HS-27A (cell line): ENCODE measurements around the gene MYT1.

Experiments
- DNase-seq: peaks from one replicate; pipeline ENCODE4 v3.0.0-alpha.2; 2012; ENCODE audit warnings: low read depth, missing footprints

Gene MYT1

DNA sequence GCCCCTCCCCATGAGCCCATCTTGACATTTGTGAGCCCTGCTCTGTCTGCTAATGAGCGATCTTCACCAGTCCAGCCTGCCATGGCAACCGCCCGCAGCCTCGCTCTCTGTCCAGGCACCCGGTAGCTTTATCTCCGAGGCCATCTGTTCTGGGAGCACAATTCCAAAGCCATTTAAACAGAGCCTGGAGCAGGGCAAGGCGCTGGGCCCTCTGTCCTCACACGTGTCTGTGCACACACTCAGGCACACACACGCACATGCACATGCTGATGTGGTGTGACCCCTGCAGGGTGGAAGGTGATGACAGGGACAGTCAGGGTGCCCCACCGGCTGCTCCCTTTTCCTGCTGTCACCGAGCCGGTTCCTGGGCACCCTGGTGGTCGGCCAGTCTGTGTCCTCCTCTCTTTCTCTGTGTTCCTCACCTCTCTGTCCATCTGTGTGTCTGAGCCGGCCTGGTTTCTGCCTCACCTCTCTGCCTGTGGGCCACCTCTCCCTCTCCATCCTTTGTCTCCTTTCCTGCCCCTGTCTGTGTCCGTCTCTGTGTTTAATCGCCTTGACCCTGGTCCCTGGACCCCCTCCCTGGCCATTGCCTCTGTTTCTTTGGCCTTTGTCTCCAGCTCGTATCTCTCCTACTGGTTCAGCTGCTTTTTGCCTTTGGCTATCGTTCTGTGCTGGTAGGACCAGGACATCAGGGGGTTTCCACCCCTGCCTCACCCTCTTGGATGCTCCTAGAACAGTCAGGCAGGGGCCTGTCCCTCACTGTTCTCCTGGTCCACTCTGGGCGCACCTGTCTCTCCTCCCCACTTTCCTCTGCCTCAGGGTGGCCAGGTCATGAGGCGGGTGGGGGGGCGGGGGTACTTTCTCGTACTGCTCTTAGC, 8.8 kb upstream of the MYT1 start:
- no peak for DNase-seq

DNA sequence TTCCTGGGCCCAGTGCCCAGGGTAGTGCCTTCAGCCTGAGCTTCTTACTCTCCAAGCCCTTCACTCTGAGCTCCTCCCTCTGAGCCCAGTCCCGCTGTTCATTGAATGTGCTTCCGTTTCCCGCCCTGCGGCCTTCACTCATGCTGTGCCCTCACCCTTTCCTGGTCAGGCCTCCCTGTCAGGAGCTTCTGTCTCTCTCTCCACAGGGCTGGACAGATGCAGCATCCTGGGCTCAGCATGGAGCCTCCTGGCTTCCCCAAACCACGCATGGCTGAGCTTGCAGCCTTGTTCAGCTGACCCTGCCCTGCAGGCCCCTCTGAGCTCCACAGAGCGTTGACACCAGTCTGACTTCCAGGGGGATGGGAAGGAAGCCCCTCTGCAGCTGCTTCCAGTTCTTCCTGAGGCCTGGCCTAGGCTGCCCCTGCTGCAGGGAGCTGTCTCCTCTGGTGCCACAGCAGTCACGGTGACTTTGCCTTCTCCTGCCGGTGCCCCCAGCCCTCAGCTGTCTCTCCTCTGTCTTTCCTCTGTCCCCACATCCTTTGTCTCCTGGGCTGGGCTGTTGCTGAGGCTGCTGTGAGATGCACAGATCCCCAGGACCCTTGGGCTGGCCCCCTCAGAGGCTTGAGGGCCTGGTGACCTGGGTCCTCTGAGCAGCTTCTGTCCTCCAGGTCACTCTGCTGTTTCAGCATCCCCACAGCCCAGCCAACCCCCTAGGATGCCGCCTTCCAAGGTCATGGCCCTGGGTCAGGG, 7.9 kb upstream of the MYT1 start:
- DNase-seq: no peak

DNA sequence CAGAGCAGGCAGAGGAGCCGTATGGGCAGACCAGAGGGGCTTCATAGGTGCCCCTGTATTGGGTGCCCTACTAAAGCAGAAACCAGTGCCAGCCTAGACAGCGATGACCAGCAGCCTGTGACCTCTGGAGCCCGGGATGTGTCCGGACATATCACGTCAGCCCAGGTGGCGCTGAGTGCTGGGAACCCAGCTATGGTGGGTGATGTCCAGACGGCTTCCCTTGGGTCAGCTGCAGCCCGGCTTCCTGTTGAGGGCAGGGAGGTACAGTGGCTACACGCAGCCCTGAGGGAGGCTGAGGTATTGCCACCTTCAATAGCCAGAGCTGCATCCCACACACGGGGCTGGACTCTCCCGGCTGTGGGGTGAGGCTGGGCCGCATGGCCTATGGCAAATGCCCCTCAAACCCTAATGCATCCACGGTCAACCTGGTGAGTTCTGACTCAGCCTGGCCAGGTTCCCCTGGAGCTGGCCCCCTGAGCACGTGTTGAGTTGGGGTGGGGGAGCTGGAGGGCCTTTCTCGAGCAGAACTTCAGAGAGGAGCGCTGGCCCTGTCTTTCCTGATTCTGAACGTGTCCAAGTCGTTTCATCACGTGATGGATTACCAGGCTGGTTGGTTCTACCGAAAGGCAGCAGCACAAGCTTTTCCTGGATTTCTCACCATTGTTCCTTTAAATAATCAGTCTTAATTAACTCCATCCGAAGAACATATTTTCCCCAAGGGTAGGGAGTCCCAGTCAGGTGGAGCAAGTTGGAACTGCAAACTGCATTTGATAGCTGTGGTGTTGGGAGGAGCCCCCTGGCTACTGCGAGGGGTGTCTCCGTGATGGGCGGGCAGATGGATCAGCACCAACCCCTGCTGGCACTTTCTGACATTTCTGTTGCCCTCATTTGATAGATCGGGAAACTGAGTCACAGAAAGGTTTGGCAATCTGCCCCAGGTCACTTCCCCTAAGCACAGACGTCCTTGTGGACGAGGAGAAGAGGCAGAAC, 7.1 kb upstream of the MYT1 start:
- no peak for DNase-seq

DNA sequence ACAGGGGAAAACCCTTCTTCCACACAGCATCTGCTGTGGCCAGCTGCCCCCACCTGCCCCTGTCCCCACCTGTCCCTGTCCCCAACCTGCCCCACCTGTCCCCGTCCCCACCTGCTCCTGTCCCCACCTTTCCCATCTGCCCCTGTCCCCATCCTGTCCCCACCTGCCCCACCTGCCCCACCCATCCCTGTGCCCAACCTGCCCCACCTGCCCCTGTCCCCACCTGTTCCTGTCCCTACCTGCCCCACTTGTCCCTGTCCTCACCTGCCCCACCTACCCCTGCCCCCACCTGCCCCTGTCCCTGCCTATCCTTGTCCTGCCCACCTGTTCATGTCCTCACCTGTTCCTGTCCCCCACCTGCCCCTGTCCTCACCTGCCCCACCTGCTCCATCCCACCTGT, 6.4 kb upstream of the MYT1 start:
- no peak for DNase-seq

DNA sequence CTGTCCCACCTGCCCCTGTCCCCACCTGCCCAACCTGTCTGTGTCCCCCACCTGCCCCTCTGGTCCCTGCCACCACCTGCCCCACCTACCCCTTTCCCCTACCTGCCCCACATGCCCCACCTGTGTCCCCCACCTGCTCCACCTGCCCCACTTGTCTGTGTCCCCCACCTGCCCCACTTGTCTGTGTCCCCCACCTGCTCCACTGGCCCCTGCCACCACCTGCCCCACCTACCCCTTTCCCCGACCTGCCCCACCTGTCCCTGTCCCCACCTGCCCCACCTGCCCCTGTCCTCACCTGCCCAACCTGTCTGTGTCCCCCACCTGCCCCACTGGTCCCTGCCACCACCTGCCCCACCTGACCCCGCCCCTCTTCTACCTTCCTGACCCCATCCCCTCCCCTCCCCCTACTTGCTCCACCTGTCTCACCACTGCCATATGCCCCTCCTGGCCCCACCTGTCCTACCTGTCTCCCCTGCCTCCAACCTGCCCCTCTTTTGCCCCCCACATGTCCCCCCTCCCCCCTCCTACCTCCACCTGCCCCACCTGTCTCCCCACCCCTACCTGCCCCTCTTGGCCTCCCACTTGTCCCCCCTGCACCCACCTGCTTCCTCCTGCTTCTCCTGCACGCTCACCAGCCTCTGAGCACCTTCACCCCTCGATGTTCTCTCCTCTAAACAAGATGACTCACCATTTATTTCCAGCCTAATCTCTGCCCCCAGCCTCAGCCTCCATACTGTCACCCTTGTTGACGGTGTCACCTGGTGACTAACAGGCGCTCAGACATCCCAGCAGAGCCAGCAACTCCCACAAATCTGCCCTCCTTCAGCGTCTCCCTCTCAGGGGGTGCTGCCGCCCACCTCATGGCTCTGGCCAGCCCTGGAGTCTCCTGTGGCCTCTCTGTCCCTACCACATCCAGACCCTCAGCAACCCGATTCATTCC, 5.6 kb upstream of the MYT1 start:
- DNase-seq: no peak

DNA sequence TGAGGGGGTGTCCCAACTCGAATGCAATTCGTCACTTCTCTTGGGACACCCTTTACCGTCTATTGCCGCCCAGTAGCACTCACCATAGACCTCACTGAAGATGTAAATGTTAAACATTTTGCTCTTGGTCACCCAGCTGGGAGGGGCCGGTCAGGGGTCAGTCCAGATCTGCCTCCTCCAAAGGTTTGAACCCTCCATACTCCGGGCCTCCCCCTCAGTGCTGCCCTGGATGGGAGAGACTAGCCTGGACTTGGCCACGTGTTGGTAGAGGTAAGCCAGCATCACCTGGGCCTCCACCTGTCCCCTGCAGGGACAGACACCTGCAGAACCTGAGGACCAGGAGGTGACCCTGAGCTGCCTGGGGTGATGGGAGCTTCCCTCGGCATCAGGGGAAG, 5.0 kb upstream of the MYT1 start:
- no peak for DNase-seq

DNA sequence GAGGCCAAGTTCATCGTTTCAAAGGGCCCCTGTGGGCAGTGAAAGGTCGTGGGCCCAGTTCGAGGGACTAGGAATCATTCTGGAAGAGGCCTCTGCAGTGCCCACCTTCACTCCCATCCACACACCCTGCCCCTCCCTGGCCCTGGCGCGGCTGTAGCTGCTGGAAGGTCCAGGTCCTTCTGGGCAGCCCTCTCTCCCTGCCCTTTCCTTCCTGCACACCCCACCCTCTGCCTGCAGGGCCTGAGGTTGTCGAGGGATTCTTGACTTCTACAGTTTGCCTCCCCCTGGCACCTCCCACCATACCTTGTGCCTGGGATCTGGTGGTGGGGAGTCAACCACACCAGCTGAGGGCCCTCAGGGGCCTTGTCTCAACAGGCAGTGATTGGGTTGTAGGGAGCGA, 4.5 kb upstream of the MYT1 start:
- DNase-seq: no peak

DNA sequence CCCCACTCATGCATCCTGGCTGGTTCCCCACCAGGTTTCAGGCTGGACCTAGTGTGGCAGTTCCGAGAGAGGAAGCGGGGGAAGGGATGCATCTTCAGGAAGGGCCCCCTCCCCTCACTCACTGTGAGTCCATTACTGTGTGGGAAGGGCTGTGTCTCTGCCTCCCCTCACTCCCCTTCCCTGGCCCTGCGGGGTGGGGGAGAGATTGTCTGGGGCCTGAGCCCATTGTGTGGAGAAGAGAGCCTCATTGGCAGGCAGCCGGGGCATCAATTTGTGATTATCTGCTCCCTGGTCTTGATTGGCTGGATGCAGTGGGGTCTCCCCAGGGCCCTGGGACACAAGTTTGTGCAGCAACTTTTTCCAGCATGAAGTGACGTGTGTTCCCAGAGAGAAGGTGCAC, 4.1 kb upstream of the MYT1 start:
- no peak for DNase-seq

DNA sequence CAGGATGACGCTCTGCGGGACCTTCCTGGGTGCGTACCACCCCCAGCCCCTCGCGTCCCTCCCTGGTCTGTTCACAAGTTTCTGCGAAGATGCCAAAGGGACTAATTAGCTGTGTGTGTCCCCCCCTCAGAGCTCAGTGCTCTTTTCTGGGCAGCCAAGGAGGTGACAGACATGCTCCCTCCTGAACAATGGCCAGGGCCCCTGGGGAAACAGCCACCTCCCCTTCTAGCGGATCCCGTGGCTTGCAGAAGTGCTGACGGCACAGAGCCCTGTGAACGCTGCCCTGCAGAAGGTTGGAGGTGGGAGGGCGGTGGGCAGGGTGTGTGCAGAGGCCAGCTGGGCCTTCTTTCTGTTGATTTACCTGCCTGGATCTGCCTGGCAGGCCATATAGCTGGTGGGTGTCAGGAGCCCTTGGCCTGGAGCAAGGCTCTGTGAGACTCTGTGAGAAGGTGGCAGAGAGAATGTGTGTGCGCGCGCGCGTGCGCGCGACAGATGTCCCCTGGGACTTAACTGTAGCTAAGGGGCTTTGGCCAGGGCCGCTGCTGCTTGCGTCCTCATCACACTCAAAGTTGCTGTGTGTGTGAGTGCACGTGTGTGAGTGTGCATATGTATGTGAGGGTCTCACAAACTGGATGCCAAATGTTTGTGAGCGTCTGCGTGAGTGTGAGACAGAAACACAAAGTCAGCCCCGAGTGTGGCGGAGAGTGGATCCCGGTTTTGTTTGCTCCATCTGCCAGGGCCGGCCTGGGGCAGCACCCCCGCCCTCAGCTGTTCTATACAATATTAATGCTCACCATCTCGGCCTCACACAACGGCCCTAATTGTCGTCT, 3.5 kb upstream of the MYT1 start:
- no peak for DNase-seq

DNA sequence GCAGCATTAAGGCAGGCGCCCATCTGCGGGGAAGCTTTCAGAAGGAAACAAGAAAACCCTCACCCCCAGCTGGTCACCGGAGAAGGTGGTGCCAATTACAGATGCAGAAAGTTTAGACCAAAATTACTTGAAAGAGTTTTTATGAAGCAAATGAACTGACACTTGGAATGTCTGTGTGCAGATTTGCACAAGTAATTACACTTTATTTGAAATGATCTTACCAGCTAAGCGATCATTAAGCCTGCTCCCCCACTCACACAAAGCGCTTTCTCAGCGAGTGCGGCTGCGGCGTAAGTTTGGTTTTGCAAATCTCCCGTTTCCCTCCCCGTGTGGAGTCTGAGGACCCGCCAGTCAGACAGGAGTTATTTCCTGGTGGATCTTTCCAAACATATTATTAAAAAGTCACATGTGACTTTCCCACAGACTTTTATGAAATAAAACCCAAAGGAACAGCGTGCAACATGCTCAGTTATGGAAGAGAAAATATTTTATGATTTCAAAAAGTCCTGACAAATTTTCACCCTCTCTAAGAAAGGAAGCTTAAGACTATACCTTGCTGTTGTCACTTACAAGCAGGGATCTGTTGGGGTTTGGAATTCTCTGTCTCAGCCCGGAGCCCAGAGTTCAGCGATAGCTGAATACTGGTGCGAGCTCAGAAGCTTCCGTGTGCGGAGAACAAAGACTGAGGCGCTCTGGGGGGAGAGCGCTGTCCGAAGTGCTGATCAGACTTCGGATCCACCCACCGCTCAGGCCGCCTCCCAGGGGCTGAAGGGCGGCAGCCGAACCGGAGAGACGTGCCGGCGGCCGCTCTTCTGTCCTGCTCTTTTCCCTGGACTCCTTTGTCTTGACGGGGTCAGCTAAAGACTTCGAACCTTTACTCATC, 2.7 kb upstream of the MYT1 start:
- DNase-seq: no peak

DNA sequence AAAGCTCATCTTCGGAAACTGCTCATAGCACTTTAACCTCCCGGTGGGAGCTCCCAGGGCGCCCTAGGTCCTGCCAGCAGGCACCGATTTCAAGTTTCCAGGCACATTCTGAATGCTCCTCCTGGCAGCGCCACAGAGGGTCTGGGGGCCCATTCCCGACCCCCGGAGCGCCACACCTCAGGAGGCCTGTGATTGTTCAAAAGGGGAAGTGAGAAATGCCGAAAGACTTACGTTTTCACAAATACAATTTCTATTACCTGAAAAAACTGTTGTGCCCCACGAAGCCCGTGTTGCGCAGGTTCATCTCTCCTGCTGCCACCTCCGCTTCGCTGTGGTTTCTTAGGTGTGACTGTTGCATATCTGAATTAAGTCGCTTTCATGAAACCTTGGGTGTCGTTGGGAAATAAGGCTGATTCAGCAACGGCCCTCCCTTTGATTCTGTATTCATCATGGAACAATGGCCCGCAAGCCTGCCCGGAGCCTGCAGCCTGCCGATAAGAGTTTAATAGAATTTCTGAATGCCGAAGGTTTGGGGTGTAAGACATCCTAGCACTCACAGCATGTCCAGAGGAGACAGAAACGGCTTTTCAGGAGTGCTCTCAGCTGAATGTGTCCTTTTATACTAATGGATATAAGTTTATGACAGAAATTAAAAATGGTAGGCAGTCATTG, 1.9 kb upstream of the MYT1 start:
- no peak for DNase-seq

DNA sequence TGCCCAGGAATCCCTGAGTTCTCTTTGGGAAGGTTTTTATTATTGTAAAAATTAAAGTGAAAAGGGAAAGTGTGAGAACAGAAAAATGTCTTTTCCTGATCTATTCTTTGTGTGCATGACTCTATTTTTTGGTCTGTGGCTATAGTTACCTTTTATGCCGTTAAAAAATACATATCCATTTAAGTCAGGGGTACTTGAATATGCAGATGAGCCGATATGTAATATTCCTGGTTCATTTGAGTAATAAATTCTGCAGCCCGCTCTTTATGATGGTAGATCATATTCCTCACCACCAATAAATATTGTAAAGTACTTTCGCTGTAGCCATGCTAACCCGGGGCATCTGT, 503 bp upstream of the MYT1 start:
- no peak for DNase-seq

DNA sequence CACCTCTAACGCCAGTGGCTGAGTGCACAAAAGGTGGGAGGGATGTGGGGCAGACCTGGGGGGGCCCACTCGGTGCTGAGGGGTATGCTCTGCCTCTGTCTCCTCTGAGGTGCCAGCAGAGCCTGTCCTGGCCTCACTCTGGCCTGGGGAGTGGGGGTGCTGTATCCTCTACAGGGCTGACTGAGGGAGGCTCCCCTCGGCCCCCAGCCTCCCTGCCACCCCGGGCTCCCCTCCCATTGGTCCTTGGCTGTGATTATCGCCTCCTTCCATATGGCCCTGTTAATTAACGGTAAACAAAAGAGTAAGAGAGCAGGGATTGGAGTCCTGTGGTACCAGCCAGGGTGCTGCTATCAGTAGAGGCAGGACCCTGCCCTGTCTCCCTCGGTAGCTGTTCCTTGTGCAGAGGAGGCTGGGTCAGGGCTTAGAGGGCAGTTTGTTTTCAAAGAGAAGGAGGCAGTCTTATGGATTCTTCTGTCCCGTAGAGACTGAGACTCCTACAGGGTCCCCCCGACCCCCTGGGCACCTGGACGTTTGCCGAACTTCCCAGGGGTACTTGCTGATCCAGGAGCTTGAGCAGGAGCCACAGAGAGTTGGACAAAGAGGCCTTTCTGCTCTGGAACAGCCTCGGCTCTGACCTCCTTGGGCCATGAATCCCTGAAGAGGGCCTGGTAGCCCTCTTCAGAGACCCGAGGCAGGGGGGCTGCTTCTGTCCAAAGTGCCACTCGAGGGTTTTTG, 1.8 kb downstream of the MYT1 start:
- DNase-seq: no peak

DNA sequence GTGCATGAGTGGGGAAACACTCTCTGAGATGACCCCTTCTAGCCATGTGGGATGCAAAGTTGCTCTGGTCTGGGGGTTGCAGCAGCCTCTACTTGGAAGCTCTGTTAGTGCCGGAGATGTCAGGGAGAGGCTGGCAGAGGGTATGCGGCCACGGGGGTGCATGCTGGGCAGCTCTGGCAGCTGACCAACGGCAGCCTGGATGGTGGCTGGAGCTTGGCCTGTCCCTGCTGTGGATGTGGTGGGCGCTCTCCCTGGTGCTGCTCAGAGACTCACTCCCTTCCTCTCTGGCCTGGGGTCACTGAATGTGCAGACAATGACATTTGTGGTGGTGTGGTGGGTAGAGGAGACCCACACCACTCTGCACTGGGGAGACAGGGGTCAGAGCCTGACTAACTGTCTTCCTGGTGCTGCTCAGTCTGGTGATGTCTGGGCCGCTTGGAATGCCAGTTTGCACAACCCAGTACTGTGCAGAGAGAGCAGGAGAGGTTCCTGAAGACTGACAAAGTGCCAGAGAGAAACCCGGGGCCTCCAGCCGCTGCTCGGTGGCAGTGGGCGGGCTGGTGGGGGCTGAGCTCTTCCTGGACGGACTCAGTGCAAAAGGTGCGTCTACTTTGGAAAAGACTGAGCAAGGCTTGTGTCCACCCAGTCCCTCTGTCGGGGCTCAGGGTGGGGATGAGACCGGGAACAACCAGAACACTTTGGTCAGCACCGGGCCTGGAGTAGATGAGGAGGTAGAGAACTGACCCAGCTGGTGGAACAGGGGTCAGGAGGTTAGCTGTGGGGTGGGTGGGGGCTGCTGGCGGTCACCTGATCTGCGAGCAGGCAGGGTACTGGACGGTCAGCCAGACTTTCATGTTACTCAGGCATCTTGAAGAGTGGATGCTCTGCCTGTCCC, 2.7 kb downstream of the MYT1 start:
- no peak for DNase-seq

DNA sequence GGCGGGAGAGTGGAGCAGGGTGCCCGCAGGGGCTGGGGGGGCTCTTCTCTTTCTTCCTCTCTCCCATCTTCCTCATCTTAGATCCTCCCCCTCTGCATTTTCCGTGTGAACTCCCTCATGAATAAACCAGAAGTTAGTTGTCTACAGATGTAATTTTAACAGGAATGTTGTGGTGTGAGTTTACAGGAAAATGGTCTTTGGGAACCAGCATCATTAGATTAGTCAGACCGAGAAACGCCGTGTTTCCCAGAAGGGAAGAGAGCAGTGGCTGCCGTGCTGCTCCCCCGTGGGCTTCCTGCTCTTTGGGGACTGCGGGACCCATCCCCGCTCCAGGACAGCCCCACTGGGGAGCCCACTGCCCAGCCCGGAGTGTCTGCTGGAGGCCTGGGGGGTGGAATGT, 3.4 kb downstream of the MYT1 start:
- DNase-seq: no peak

DNA sequence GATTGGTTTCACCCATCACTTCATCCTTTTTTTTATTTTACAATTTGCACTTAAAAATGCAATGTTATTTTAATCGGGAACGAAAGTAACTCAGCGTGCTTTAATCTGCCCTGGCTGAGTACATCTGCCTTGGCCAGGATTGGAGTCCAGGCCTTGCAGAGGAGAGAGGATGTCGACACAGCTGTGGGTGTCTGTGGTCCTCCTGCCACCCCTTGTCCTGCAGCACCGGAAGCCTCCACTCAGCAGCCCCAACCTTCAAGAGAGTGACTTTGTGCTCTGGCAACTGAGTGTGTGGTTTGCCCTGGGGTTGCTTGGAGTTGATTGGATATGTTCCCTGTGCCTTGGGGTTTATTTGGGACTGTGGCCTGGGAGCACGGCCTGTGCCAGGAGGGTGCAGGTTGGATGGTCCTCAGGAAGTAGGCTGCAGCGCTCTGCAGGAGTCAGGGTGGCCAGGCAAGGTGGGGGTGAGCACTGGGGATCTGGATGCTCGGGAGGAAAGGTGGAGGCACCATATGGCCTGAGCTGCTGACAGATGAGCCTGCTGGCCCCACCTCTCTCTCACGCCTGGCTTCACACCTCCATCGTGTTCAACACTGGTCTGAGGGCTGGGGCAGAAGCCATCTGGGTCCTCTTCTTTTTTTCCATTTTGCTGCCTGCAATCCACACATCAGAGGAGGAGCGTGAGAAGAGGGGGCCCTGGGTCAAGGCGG, 4.3 kb downstream of the MYT1 start:
- no peak for DNase-seq
